ENCODE data around the gene PKM. TPM values are rescaled to one million over a fixed set of nuclear protein-coding genes. Genes with fewer than 3 reads are reported as not detected.

PKM gene
- total and polyA plus RNA-seq, 9 of the 15 experiments (the other 6 are each of a cell fraction or from before 2014, with no cell fraction given) = 140 to 825 (median 383) TPM

DNA sequence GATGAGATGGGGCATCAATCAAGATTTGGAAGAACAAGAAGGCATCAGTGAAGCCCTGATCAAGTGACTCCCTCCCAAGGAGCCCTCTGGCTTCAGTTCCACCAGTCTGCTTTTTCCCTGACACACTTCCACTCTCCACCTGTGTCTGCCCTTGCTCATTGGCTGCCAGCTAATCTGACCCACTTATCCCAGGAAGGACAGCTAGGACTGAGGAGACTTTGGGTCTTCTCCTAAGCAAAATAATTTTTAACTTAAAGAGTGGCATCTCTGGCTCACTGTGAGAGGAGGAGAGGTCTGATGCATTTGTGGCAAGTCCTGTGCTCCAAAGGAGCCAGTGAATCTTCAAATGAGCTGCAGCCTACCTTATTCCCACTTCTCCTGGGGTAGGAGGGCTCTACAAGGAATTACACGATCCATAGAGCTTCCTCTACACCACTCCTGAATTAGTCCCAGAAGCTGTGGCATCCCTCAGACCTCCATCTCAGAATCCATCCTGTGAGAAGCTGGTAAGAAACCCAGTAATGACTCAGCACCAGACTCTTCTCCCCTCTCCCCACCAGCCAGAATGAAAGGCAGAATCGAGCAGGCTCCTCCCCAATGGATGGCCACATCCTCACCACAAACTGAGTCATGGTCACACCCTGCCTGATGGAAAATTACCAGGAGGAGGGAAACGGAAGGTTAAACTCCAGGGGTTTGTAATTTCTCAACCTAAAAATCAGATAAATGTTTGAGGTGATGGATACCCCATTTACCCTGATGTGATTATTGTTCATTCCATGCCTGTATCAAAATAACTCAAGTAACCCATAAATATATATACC lies 6.3 kb upstream of the PKM start (continued):
- TF ChIP-seq CBX3 (IDR thresholded peaks at IDR 0.05; ENCODE audit: borderline replicate concordance in 1 of 2, low read length in 2 of 2) (no peak), FOXJ2 (tag; IDR thresholded peaks at IDR 0.05) (no peak), TBP (optimal IDR thresholded peaks at IDR 0.05; ENCODE audit: low read depth, low read length) (peak; percentile 96), NR1H2 (CRISPR knock-in tag; IDR thresholded peaks at IDR 0.05) (no peak), GTF2E2 (tag; IDR thresholded peaks at IDR 0.05) (peak; percentile 53; the same call in 1 of the 2 replicates), NRF1 (conservative IDR thresholded peaks at IDR 0.05 in 1 of 2, IDR thresholded peaks at IDR 0.05 in 1 of 2) (peak in 1 of 2 experiments; percentile 37; a peak in 1 of 4 replicates), TAF9B (IDR thresholded peaks at IDR 0.05; ENCODE audit: partially characterized antibody) (peak; percentile 99), BRD9 (IDR thresholded peaks at IDR 0.05; ENCODE audit: low read depth, partially characterized antibody) (peak; percentile 35), MBD1 (CRISPR knock-in tag; IDR thresholded peaks at IDR 0.05) (no peak), THRAP3 (IDR thresholded peaks at IDR 0.05; ENCODE audit: borderline replicate concordance) (no peak), TBL1XR1 (IDR thresholded peaks at IDR 0.05; ENCODE audit: low read length in 2 of 2) (peak in 1 of 2 experiments; percentile 74; a peak in 1 of 4 replicates), GABPA (tag; conservative IDR thresholded peaks at IDR 0.05; ENCODE audit: low read depth) (peak; percentile 44), DACH1 (IDR thresholded peaks at IDR 0.05; ENCODE audit: partially characterized antibody) (no peak), MBD2 (IDR thresholded peaks at IDR 0.05; ENCODE audit: borderline replicate concordance, low read depth) (peak; percentile 38), GABPB2 (CRISPR knock-in tag; conservative IDR thresholded peaks at IDR 0.05) (no peak), ZNF165 (CRISPR knock-in tag; IDR thresholded peaks at IDR 0.05; ENCODE audit: borderline replicate concordance) (no peak), EP300 (IDR thresholded peaks at IDR 0.05; ENCODE audit: low read length) (peak; percentile 88), HNRNPLL (IDR thresholded peaks at IDR 0.05; ENCODE audit: low read depth, low read length, poor library complexity, severe bottlenecking) (no peak), ZFP1 (CRISPR knock-in tag; IDR thresholded peaks at IDR 0.05) (no peak), KDM4B (IDR thresholded peaks at IDR 0.05; ENCODE audit: borderline replicate concordance in 2 of 2, low read depth in 1 of 2) (no peak), ELF2 (CRISPR knock-in tag; IDR thresholded peaks at IDR 0.05) (no peak), FOSL1 (tag; conservative IDR thresholded peaks at IDR 0.05) (peak; percentile 96), CLOCK (CRISPR knock-in tag; IDR thresholded peaks at IDR 0.05; ENCODE audit: borderline replicate concordance) (no peak)
- TF ChIP-seq, protein P1, sequence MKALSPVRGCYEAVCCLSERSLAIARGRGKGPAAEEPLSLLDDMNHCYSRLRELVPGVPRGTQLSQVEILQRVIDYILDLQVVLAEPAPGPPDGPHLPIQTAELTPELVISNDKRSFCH (CRISPR knock-in tag; IDR thresholded peaks at IDR 0.05) = 0 out of 2 replicates have a peak, but pooled peaks have one; percentile 18
- TF ChIP-seq, protein P1 (tag; IDR thresholded peaks at IDR 0.05) = no peak
